8988T (cell line): ENCODE results near the gene UNC13C.
"Not testable (repeated sequence)": the region's sequence is repeated elsewhere in the genome, so short reads cannot be mapped to it uniquely, and the experiment has no call there.

Source experiments
- DNase-seq: peaks from one replicate; pipeline ENCODE4 v3.0.0; 2011

UNC13C gene

GRCh38 chr15:54307926-54308325, 329.7 kb downstream of the UNC13C start:
- no peak for DNase-seq

DNA sequence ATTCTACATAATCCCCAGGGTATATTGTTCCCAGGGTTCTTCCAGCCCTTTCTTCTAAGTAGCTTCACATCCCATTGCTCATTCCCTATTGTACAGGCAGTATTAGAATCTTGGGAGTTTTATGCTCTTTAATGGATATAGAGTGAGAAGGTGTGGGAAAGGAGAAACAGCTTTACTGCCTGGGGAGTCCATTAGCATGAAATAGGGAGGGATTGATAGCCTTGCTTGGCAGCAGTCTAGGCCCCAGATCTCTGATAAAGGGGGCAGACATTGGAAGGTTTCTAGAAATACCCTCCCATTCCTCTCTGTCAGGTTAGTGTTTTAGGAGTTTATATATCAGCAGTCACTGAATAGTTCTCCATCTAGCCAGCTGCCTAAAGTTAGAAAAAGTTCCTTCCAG, 334.3 kb downstream of the UNC13C start:
- DNase-seq, result no peak

- no peak for DNase-seq
Measured at GRCh38 chr15:54321426-54321825, 343.2 kb downstream of the UNC13C start.

GRCh38 chr15:54322341-54322740, 344.1 kb downstream of the UNC13C start:
- no peak for DNase-seq

DNA sequence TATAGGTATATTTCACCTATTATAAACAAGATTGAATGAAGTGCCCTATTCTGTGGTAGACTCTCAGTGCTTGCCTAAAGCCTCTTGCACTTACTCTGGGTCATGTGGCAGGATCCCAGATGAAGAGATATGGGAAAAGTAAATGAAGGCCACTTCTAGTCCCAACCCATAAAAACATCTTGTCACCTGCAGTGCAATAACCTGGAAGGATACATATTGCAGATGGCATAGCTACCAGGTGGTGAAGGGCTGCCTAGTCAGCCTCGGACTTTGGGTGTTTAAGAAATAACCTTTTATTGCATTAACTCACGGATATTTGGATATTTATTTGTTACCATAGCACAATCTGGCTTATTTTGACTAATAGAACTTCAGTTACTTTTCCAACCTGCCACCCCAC, 367.1 kb downstream of the UNC13C start:
- no peak for DNase-seq

DNA sequence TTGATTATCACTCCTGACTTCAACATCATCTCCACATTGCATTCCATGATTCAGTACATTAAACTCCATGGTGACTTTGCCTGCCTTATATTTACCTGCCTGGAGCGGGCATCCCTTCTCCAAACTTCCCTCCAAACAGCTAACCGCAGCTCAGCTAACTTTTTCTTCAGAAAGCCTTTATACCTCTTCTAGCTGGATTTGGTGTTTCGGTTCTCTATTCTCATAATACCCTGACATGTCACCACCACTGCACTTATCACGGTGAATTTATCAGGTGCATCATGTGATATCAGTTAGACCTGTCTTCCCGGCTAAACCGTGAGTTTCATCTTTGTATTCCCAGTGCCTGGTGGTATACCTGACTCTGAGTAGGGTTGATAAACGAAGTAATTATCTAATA, 367.6 kb downstream of the UNC13C start:
- DNase-seq, result no peak

DNA sequence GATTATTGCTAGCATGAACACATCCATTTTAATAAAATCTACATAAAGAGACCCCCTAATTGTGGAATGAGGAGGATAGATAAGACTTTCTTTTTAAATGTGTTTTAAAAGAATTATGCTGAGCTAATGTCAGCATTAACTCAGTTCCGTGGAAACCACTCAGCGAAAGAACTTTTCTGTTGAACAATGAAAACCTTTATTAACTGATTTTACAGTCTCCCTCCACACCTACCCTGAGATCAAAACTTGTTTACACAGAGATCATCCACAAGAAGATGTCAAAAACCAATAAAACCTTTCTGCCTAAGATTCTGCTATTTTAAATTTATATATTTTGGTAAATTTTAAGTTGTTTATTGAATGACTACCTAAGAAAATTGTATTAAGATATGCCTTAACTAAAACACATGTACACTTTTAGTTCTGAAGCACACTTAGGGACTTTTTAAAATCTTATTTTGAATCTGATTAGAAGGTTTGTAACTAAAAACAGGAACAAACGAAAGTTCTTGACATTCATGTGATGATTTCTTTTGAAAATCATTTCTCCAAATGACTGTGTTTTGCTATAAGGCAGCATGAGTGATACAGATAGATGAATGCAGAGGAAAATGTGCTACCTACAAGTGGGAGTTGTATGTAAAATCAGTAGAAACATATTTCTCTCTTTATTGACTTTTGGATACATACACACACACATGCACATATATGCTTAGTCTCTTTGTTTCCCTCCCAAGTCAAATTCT, 369.0 kb downstream of the UNC13C start:
- no peak for DNase-seq

GRCh38 chr15:54353726-54354125, 375.5 kb downstream of the UNC13C start:
- DNase-seq, result no peak

DNA sequence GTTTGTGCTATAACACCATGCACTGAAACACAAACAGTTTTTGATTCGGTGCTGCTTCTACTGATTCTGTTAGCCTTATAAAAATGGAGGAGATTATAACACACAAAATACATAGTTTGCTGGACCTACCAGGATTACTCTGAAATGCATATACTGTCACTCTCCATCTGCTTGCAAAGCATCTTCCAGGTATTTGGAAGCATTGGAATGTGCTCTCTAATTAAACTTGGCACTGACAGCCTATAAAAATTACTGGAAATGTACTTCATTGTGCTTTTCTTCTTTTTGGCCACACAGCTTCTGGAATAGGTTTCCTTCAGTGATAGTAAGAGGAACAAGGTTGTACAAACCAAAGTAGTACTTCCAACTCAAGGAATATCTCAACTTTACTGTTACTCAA, 376.1 kb downstream of the UNC13C start:
- no peak for DNase-seq

- no peak for DNase-seq
Measured at GRCh38 chr15:54364961-54365360, 386.7 kb downstream of the UNC13C start.

DNA sequence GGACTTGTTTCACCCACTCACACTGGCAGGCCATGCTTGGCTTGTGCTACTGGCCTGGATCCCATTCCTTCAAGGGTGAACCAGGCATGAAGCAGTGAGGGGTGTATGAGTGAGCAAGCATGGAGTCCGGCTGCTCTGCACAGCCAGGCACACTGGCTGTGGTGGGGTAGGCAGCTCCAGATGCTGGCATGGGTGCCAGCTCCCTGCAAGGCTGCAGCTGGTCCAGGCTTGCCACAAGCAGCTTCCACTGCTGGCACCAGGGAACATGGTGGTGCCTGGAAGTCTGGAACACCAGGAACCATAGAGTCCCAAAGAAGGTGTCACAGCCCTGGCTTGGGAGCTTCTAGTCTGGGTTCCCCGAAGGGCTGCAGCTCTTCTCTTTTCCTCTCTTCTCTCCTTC, 395.1 kb downstream of the UNC13C start:
- DNase-seq, result no peak

GRCh38 chr15:54374184-54374952, 396.1 kb downstream of the UNC13C start:
- no peak for DNase-seq

DNA sequence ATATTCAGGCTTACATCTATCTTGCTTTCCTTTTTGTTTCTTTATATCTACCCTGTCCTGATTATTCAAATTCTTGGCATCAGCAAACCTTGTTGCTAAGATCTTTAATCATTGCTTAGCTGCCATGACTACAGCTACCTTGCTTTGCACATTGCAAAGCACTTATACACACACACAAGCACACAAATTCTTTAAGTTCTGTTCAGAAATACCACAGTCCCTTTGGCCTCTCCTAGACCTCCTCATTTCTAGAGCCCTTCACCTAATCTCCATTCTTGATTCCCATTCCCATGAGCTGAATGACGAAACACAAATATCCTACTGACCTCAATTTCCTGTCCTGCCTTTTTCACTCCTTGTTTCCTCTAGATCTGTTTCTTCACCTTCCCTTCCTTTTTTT, 409.6 kb downstream of the UNC13C start:
- no peak for DNase-seq

DNA sequence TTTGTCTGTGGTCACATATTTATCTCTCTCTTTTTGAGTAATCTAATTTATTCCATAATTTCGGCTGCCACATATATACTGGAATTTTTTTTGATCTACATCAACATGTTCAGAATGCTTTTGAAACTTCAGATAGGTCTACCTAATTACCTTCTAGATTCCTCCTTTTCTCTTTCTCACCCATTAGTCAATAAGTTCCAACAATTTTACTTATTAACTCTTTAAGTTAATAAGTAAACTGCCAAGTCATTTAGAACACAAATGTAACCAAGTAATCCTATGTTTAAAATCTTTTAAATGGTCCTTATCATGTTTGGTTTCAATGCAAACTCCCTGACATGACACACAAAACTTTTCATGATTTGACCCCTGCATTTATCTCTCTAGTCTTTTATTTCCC, 410.5 kb downstream of the UNC13C start:
- DNase-seq, result no peak

DNA sequence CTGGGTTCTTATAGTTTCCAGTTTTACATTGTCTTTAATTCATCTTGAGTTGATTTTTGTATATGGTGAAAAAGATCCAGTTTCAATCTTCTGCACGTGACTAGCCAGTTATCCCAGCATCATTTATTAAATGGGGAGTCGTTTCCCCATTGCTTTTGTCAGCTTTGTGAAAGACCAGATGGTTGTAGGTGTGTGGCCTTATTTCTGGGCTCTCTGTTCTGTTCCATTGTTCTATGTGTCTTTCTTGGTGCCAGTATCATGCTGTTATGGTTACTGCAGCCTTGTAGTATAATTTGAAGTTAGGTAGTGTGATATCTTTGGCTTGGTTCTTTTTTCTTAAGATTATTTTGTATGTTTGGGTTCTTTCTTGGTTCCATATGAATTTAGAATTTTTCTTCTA, 432.2 kb downstream of the UNC13C start:
- no peak for DNase-seq

DNA sequence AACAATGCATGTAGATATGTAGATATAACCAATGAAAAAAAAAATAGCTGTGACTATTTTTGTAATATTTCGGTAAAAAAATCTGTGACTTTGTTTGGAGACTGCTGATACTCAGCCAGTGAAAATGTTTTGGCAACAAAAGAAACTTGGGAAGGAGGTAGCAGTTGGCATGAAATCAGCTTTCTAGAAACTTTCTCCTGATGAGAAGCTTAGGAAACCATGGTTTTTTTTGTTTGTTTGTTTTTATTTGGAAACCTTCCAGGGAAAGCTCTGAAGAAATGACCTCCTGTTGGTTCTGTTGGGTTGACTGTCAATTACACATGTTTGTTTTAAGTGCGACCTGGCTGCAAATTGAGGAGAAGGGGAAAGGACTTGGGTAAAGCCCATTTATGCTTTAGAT, 445.9 kb downstream of the UNC13C start:
- no peak for DNase-seq

- no peak for DNase-seq
Measured at GRCh38 chr15:54428596-54428995, 450.4 kb downstream of the UNC13C start.

DNA sequence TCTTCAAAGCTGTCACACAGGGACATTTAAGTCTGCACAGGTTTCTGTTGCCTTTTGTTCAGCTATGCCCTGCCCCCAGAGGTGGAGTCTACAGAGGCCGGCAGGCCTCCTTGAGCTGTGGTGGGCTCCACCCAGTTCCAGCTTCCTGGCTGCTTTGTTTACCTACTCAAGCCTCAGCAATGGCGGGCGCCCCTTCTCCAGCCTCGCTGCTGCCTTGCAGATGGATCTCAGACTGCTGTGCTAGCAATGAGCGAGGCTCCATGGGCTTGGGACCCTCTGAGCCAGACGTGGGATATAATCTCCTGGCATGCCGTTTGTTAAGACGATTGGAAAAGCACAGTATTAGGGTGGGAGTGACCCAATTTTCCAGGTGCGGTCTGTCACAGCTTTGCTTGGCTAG, 472.0 kb downstream of the UNC13C start:
- DNase-seq, result not testable (repeated sequence)

GRCh38 chr15:54456413-54456812, 478.2 kb downstream of the UNC13C start:
- DNase-seq, result no peak

- no peak for DNase-seq
Measured at GRCh38 chr15:54462511-54462913, 484.3 kb downstream of the UNC13C start.

- DNase-seq, result no peak
Measured at GRCh38 chr15:54481819-54482218, 503.6 kb downstream of the UNC13C start.

- DNase-seq, result no peak
Measured at GRCh38 chr15:54482251-54482650, 504.0 kb downstream of the UNC13C start.

- no peak for DNase-seq
Measured at GRCh38 chr15:54500330-54500729, 522.1 kb downstream of the UNC13C start.

- DNase-seq, result no peak
Measured at GRCh38 chr15:54502416-54503075, 524.3 kb downstream of the UNC13C start.
